Activated naive CD4-positive, alpha-beta T cell treated with anti-CD3 and anti-CD28 coated beads, Interleukin-2, amount 50 U/mL, for 72 hours (primary cell): ENCODE data around the gene CENPI. TPM values are rescaled to one million over a fixed set of nuclear protein-coding genes. Genes with fewer than 3 reads are reported as not detected.
"Not testable (repeated sequence)": the region's sequence is repeated elsewhere in the genome, so short reads cannot be mapped to it uniquely, and the experiment has no call there.

Experiments
- ATAC-seq, 2 donors: fragments of 150-1000 bp; cut with Tn5 transposase; 2 replicates each; pipeline ENCODE4 v1.10.0; 2021; ENCODE audit warnings: mild to moderate bottlenecking in 2 of 2, moderate library complexity in 2 of 2
- DNase-seq, 2 donors: peaks; one replicate each; pipeline ENCODE4 v3.0.0; 2021 to 2022; ENCODE audit warnings: low spot score in 2 of 2
- H3K27ac Mint-ChIP-seq, 2 donors: one replicate each; pipeline ENCODE4 v1.8.0; 2022; ENCODE audit warnings: mild to moderate bottlenecking in 2 of 2, mixed read lengths in 2 of 2
- H3K36me3 Mint-ChIP-seq, 2 donors: one replicate each; pipeline ENCODE4 v1.8.0; 2022; ENCODE audit warnings: mixed read lengths in 2 of 2
- H3K9me3 Mint-ChIP-seq, 2 donors: one replicate each; pipeline ENCODE4 v1.8.0; 2022; ENCODE audit warnings: mixed read lengths in 2 of 2
- total RNA-seq, 2 donors: library from RNA; stranded (reverse); gene quantifications; one replicate each; pipeline ENCODE4 v1.2.3, GENCODE V29; 2022

CENPI gene
- 10 to 100 TPM; 25.4 to 31.1 TPM for total RNA-seq

- peak; percentile 99 for ATAC-seq
- Mint-ChIP-seq H3K36me3 (peaks cover 14 to 26% of the 10 kb centered on the region in 2 donors), H3K9me3 (no peaks in the 10 kb centered on the region), H3K27ac (peak within 1 kb of the TSS; percentile 74 to 97)
- peak; percentile 88 to 96 for DNase-seq
Observed at GRCh38 chrX:101097546-101098453, at the start of gene CENPI. CENPI (plus strand) TSS chrX:101098204; CDS start chrX:101101071, 2,867 bp downstream.

GRCh38 chrX:101051153-101051548 is 46.9 kb upstream of the CENPI start:
- ATAC-seq (no peak), DNase-seq (no peak)
- Mint-ChIP-seq H3K27ac (peak overlapping the region; percentile 56 to 98), H3K9me3 (no peaks in the 10 kb centered on the region), H3K36me3 (peaks cover 0 to 9% of the 10 kb centered on the region in 2 donors)

- DNase-seq (peak; percentile 68 to 78), ATAC-seq (peak; percentile 90 to 91)
- Mint-ChIP-seq H3K36me3 (peaks cover 0 to 12% of the 10 kb centered on the region in 2 donors), H3K27ac (peak within 1 kb of the TSS; percentile 56 to 98), H3K9me3 (peaks cover 1 to 3% of the 10 kb centered on the region in 2 donors)
Observed at GRCh38 chrX:101051549-101052302, 46.3 kb upstream of the CENPI start, which contains the start of gene TRMT2B. TRMT2B (minus strand) TSS chrX:101052111; CDS start chrX:101042289, 9,822 bp downstream.

GRCh38 chrX:101056551-101056950 is 41.5 kb upstream of the CENPI start:
- not testable (repeated sequence) for H3K27ac Mint-ChIP-seq, ATAC-seq, H3K9me3 Mint-ChIP-seq, DNase-seq, H3K36me3 Mint-ChIP-seq

- peak in 1 of 2 donors; percentile 2 for DNase-seq
Observed at GRCh38 chrX:101057093-101057714, 40.8 kb upstream of the CENPI start.

GRCh38 chrX:101062176-101062575 is 35.8 kb upstream of the CENPI start:
- no peak overlapping the region for H3K27ac Mint-ChIP-seq
- H3K36me3 Mint-ChIP-seq: no peaks in the 10 kb centered on the region
- no peak for ATAC-seq
- DNase-seq: no peak
- peaks cover 0 to under 1% of the 10 kb centered on the region in 2 donors for H3K9me3 Mint-ChIP-seq

More at GRCh38 chrX:101057093-101057714, 40.8 kb upstream of the CENPI start:
- peaks cover 0 to 5% of the 10 kb centered on the region in 2 donors for H3K36me3 Mint-ChIP-seq
- H3K27ac Mint-ChIP-seq: no peak overlapping the region
- peak; percentile 84 to 88 for ATAC-seq
- H3K9me3 Mint-ChIP-seq: peaks cover 5 to 7% of the 10 kb centered on the region in 2 donors

DNA sequence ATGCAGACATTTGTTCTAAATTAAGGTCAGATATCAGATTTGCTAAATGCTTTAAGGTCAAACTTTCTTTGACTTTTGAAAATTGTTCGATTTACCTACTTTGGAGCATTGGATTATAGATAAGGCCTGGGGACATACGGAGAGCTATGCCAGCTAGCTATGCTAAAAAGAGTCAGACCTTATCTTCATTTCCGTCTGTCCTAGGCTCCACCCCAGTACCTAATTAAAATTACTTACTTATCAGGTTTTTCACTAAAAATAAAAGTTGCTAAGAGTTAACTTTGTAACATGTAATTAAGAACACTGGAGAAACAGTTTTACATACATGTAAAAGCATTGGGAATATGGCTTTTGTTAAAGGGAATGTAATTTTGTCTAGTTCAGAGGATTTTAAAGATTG is 26.4 kb upstream of the CENPI start:
- DNase-seq (no peak), ATAC-seq (no peak)
- Mint-ChIP-seq H3K36me3 (no peaks in the 10 kb centered on the region), H3K9me3 (no peaks in the 10 kb centered on the region), H3K27ac (no peak overlapping the region)

GRCh38 chrX:101078716-101079598 is 19.0 kb upstream of the CENPI start, which contains the start of gene TMEM35A:
TMEM35A (plus strand) TSS chrX:101078879; CDS start chrX:101079003, 124 bp downstream.
- Mint-ChIP-seq H3K36me3 (no peaks in the 10 kb centered on the region), H3K9me3 (no peaks in the 10 kb centered on the region), H3K27ac (no peak within 1 kb of the TSS)
- DNase-seq (no peak), ATAC-seq (no peak)

DNA sequence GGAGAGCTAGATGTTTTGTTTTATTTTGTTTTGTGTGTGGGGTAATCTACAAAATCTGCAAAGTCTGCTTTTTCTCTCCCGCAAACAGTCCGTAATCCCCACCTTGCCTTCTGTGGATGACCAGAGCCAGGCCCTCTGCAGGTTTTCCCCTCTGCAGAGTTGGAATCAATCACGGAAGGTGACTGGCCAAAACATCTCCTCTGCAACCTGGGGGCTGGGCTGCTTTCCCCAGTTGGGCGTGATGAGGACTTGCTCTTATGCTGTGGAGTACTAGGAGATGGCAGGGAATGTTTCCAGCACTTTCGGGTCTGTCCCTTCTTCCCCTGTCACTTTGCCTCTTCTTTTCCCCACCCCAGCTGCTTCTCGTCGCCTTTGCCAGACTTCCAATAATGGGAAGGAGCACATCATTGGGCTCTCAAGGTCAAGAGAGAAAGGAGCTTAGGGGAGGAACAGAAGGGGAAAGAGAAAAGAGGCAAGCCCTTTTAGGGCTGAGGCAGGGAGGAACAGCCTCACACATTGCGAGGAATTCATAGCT is 18.2 kb upstream of the CENPI start:
- no peak for ATAC-seq
- Mint-ChIP-seq H3K9me3 (no peaks in the 10 kb centered on the region), H3K27ac (no peak overlapping the region), H3K36me3 (no peaks in the 10 kb centered on the region)
- no peak for DNase-seq

- Mint-ChIP-seq H3K9me3 (no peaks in the 10 kb centered on the region), H3K27ac (no peak overlapping the region), H3K36me3 (no peaks in the 10 kb centered on the region)
- ATAC-seq (no peak), DNase-seq (no peak)
Observed at GRCh38 chrX:101080326-101081124, 17.5 kb upstream of the CENPI start.

DNA sequence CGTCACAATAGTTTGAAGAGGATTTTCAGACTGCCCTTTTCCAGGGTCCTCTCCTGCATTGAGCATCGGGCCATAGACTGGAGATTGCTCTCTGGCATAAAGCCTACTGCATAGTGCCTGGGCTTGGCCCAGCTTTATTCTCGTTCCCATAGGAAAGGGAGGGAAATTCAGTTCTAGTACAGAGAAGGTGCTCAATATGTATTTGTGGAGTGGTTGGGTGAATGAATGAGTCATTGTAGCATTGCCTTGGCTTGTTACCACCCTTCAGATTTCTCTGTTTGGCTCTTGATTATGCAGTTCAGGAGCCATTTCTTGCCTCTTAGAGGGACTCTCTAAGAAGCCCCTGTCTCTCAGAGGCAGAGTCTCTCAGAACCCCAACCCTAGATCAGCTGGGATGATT is 16.8 kb upstream of the CENPI start:
- DNase-seq: no peak
- ATAC-seq: no peak
- Mint-ChIP-seq H3K27ac (no peak overlapping the region), H3K9me3 (no peaks in the 10 kb centered on the region), H3K36me3 (no peaks in the 10 kb centered on the region)

GRCh38 chrX:101091817-101092216 is 6.2 kb upstream of the CENPI start:
- no peak for DNase-seq
- no peaks in the 10 kb centered on the region for H3K36me3 Mint-ChIP-seq
- H3K9me3 Mint-ChIP-seq: no peaks in the 10 kb centered on the region
- no peak for ATAC-seq
- H3K27ac Mint-ChIP-seq: no peak overlapping the region

GRCh38 chrX:101108284-101108683 is 10.3 kb downstream of the CENPI start:
- DNase-seq (no peak), ATAC-seq (no peak)
- Mint-ChIP-seq H3K36me3 (peaks cover 0 to 6% of the 10 kb centered on the region in 2 donors), H3K27ac (no peak overlapping the region), H3K9me3 (no peaks in the 10 kb centered on the region)

GRCh38 chrX:101117701-101118100 is 19.7 kb downstream of the CENPI start:
- ATAC-seq: no peak
- Mint-ChIP-seq H3K9me3 (no peaks in the 10 kb centered on the region), H3K36me3 (peaks cover 0 to 18% of the 10 kb centered on the region in 2 donors), H3K27ac (no peak overlapping the region)
- DNase-seq: no peak

- Mint-ChIP-seq H3K27ac (no peak overlapping the region), H3K9me3 (no peaks in the 10 kb centered on the region), H3K36me3 (peaks cover 13 to 24% of the 10 kb centered on the region in 2 donors)
- no peak for ATAC-seq
- no peak for DNase-seq
Observed at GRCh38 chrX:101136235-101136634, 38.2 kb downstream of the CENPI start.
